Natural killer cell (primary cell): Measurements from ENCODE around the gene SCFD2. TPM values are rescaled to one million over a fixed set of nuclear protein-coding genes. Genes with fewer than 3 reads are reported as not detected.

Source experiments
- ATAC-seq, 3 donors: fragments of 150-1000 bp in 2 of 3; fragments of 200-7000 bp in 1 of 3; cut with Tn5 transposase; 1 replicate in 1 of 3; 2 replicates in 2 of 3; pipeline ENCODE4 v1.10.0; 2021; ENCODE audit warnings: mild to moderate bottlenecking in 2 of 3, moderate library complexity in 2 of 3
- DNase-seq, 2 donors: peaks; one replicate each; pipeline versions ENCODE4 v3.0.0 to v3.0.0-alpha.2; 2013 to 2021; ENCODE audit warnings: mixed read lengths in 1 of 2
- H3K27ac ChIP-seq: one replicate; pipeline ENCODE4 v1.5.1; 2013; ENCODE audit warnings: mild to moderate bottlenecking, low read length
- H3K27me3 ChIP-seq: one replicate; pipeline ENCODE4 v1.6.1; 2013; ENCODE audit warnings: low read length; ENCODE audit not compliant: control insufficient read depth, insufficient read depth
- H3K36me3 ChIP-seq: one replicate; pipeline ENCODE4 v1.6.1; 2013; ENCODE audit warnings: low read length; ENCODE audit not compliant: control insufficient read depth, insufficient read depth
- H3K4me1 ChIP-seq: one replicate; pipeline ENCODE4 v1.6.1; 2013; ENCODE audit warnings: low read length; ENCODE audit not compliant: control insufficient read depth, insufficient read depth
- H3K4me3 ChIP-seq: one replicate; pipeline ENCODE4 v1.5.1; 2013; ENCODE audit warnings: low read length
- H3K9me3 ChIP-seq: one replicate; pipeline ENCODE4 v1.6.1; 2013; ENCODE audit warnings: low read length; ENCODE audit not compliant: control insufficient read depth, insufficient read depth
- H3K27ac Mint-ChIP-seq, 2 donors: one replicate each; pipeline ENCODE4 v1.8.0; 2022; ENCODE audit warnings: mild to moderate bottlenecking in 2 of 2, mixed read lengths in 2 of 2, moderate library complexity in 1 of 2
- H3K27me3 Mint-ChIP-seq, 2 donors: one replicate each; pipeline ENCODE4 v1.8.0; 2022; ENCODE audit warnings: low read depth in 2 of 2, mixed read lengths in 2 of 2
- H3K36me3 Mint-ChIP-seq: one replicate; pipeline ENCODE4 v1.8.0; 2022; ENCODE audit warnings: mixed read lengths
- H3K4me1 Mint-ChIP-seq, 2 donors: one replicate each; pipeline ENCODE4 v1.8.0; 2022; ENCODE audit warnings: mixed read lengths in 2 of 2
- H3K4me3 Mint-ChIP-seq: one replicate; pipeline ENCODE4 v1.8.0; 2022; ENCODE audit warnings: mild to moderate bottlenecking, moderate library complexity, mixed read lengths
- H3K9me3 Mint-ChIP-seq, 2 donors: one replicate each; pipeline ENCODE4 v1.8.0; 2022; ENCODE audit warnings: mixed read lengths in 2 of 2
- WGBS: methylation state at CpG from one replicate; pipeline ENCODE4 v1.1.7; 2013; ENCODE audit warnings: missing lambda C conversion rate; ENCODE audit not compliant: insufficient coverage; 5-methylcytosine and 5-hydroxymethylcytosine counted together
- intact Hi-C: fragments of 100-400 bp; cut with micrococcal nuclease; formaldehyde crosslinking; loops from one replicate; pipeline ENCODE4 v1.14.2; 2022
- total RNA-seq, 4 donors: library from RNA; stranded (reverse); fragments of 120-200 nt in 1 of 4; gene quantifications; one replicate each; pipeline versions ENCODE4 v1.2.3 to v1.2.4, GENCODE V29; 2013 to 2022
- TF ChIP-seq, protein P1 (sequence below): fragments of 200-600 bp; IDR thresholded peaks from one replicate; pipeline ENCODE4 v1.8.0; 2022; ENCODE audit warnings: antibody characterized with exemption

Gene SCFD2
- total RNA-seq, 3 donors from 2014 or later (not counting 1 experiment from before 2014, with no cell fraction given), result 26.4 to 29.4 (median 28.9) TPM

GRCh38 chr4:53105313-53105712 lies 260.5 kb downstream of the SCFD2 start:
- Histone ChIP-seq H3K4me1 (no peaks in the 10 kb centered on the region), H3K9me3 (no peaks in the 10 kb centered on the region), H3K36me3 (no peaks in the 10 kb centered on the region), H3K4me3 (no peak overlapping the region), H3K27ac (no peak overlapping the region), H3K27me3 (no peaks in the 10 kb centered on the region)
- 93% methylated on average over 6 of the region's 6 CpGs for WGBS
- H3K27me3 Mint-ChIP-seq, result no peaks in the 10 kb centered on the region
- no peak for DNase-seq
- no peak for ATAC-seq
- H3K4me3 Mint-ChIP-seq, result no peak overlapping the region
- H3K27ac Mint-ChIP-seq, result no peak overlapping the region
- H3K9me3 Mint-ChIP-seq, result peaks cover 2 to 3% of the 10 kb centered on the region in 2 donors
- H3K4me1 Mint-ChIP-seq, result peaks cover 5 to 6% of the 10 kb centered on the region in 2 donors
- TF ChIP-seq, protein P1, sequence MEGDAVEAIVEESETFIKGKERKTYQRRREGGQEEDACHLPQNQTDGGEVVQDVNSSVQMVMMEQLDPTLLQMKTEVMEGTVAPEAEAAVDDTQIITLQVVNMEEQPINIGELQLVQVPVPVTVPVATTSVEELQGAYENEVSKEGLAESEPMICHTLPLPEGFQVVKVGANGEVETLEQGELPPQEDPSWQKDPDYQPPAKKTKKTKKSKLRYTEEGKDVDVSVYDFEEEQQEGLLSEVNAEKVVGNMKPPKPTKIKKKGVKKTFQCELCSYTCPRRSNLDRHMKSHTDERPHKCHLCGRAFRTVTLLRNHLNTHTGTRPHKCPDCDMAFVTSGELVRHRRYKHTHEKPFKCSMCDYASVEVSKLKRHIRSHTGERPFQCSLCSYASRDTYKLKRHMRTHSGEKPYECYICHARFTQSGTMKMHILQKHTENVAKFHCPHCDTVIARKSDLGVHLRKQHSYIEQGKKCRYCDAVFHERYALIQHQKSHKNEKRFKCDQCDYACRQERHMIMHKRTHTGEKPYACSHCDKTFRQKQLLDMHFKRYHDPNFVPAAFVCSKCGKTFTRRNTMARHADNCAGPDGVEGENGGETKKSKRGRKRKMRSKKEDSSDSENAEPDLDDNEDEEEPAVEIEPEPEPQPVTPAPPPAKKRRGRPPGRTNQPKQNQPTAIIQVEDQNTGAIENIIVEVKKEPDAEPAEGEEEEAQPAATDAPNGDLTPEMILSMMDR, result no peak
- no peaks in the 10 kb centered on the region for H3K36me3 Mint-ChIP-seq
- intact Hi-C loops, result no loop called here

DNA sequence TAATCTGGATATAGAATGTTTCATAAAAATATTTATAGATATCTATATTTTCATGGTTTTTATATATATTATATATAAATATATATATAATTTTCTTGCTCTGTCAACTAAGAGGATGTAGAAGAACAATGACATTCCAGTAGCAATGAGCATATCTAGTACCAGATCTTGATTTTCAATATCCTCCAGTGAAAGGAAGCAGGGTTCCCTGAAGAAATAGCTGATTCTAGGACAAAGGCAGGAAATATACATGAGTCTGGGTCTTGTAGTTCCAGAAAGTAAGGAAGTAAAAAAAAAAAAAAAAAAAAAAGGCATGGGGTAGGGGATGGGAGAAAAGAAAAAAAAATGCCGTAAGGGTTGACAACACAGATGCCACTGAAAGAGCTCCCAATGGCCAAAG lies 262.4 kb downstream of the SCFD2 start:
- H3K27ac Mint-ChIP-seq, result no peak overlapping the region
- H3K27me3 Mint-ChIP-seq, result no peaks in the 10 kb centered on the region
- no peak overlapping the region for H3K4me3 ChIP-seq
- H3K9me3 Mint-ChIP-seq, result peaks cover 3 to 7% of the 10 kb centered on the region in 2 donors
- no peaks in the 10 kb centered on the region for H3K36me3 ChIP-seq
- ATAC-seq, result no peak
- no peaks in the 10 kb centered on the region for H3K27me3 ChIP-seq
- TF ChIP-seq, protein P1, result no peak
- no CpG with 5 or more reads among the region's 1 CpG for WGBS
- no peak overlapping the region for H3K4me3 Mint-ChIP-seq
- H3K9me3 ChIP-seq, result no peaks in the 10 kb centered on the region
- H3K4me1 ChIP-seq, result no peaks in the 10 kb centered on the region
- intact Hi-C loops, result no loop called here
- no peak overlapping the region for H3K27ac ChIP-seq
- no peak for DNase-seq
- peaks cover 10% of the 10 kb centered on the region for H3K36me3 Mint-ChIP-seq
- H3K4me1 Mint-ChIP-seq, result peaks cover 0 to 6% of the 10 kb centered on the region in 2 donors

GRCh38 chr4:53101191-53101581 lies 264.7 kb downstream of the SCFD2 start:
- peaks cover 12% of the 10 kb centered on the region for H3K36me3 Mint-ChIP-seq

More at GRCh38 chr4:53101191-53101581, 264.7 kb downstream of the SCFD2 start:
- intact Hi-C loops, result no loop called here
- Histone ChIP-seq H3K4me3 (no peak overlapping the region), H3K4me1 (no peaks in the 10 kb centered on the region), H3K36me3 (no peaks in the 10 kb centered on the region), H3K27ac (no peak overlapping the region), H3K9me3 (no peaks in the 10 kb centered on the region), H3K27me3 (no peaks in the 10 kb centered on the region)
- Mint-ChIP-seq H3K4me1 (peaks cover 0 to under 1% of the 10 kb centered on the region in 2 donors), H3K9me3 (peaks cover 4% of the 10 kb centered on the region in 2 donors), H3K27ac (no peak overlapping the region), H3K27me3 (no peaks in the 10 kb centered on the region), H3K4me3 (no peak overlapping the region)
- DNase-seq (no peak), ATAC-seq (no peak)
- TF ChIP-seq, protein P1, result no peak
